Skeletal muscle tissue (tissue), 4 donors: ENCODE data around the gene FEM1C. TPM values are rescaled to one million over a fixed set of nuclear protein-coding genes. Genes with fewer than 3 reads are reported as not detected.
A peak's percentile ranks its signal among the peaks of the same experiment; 100 is the strongest.
"Not testable (repeated sequence)": the region's sequence is repeated elsewhere in the genome, so short reads cannot be mapped to it uniquely, and the experiment has no call there.

Experiments
- H3K27ac ChIP-seq: one replicate; pipeline ENCODE4 v1.7.0; 2013; ENCODE audit warnings: mild to moderate bottlenecking, low read depth, low read length, inconsistent platforms
- H3K27me3 ChIP-seq, 3 donors: one replicate each; pipeline ENCODE4 v1.7.0; 2013; ENCODE audit warnings: low read length in 3 of 3; ENCODE audit not compliant: control insufficient read depth in 3 of 3, insufficient read depth in 3 of 3
- H3K36me3 ChIP-seq, 3 donors: one replicate each; pipeline ENCODE4 v1.7.0; 2013; ENCODE audit warnings: low read length in 3 of 3; ENCODE audit not compliant: control insufficient read depth in 3 of 3, insufficient read depth in 3 of 3
- H3K4me1 ChIP-seq, 3 donors: one replicate each; pipeline ENCODE4 v1.7.0; 2013; ENCODE audit warnings: low read length in 3 of 3, mild to moderate bottlenecking in 3 of 3; ENCODE audit not compliant: control insufficient read depth in 3 of 3, insufficient read depth in 3 of 3
- H3K4me3 ChIP-seq, 3 donors: one replicate each; pipeline ENCODE4 v1.7.0; 2013; ENCODE audit warnings: low read length in 3 of 3
- H3K9ac ChIP-seq, 3 donors: one replicate each; pipeline ENCODE4 v1.7.0; 2013; ENCODE audit warnings: low read length in 3 of 3, mild to moderate bottlenecking in 3 of 3, moderate library complexity in 2 of 3, low read depth in 1 of 3
- H3K9me3 ChIP-seq, 3 donors: one replicate each; pipeline ENCODE4 v1.7.0; 2013; ENCODE audit warnings: low read length in 3 of 3; ENCODE audit not compliant: control insufficient read depth in 3 of 3
- total RNA-seq: library from RNA; depleted of rRNA; stranded (reverse); fragments of >200 nt; gene quantifications from one replicate; pipeline ENCODE4 v1.2.3, GENCODE V29; 2014
- donor health status: Osteomylitis.

FEM1C gene
- total RNA-seq, 1 donor from 2014 or later: 39.1 TPM

GRCh38 chr5:115486728-115487127 lies 57.8 kb downstream of the FEM1C start:
- no peak overlapping the region for H3K9ac ChIP-seq
- H3K9me3 ChIP-seq: no peaks in the 10 kb centered on the region
- no peak overlapping the region for H3K4me3 ChIP-seq
- H3K27ac ChIP-seq: no peak overlapping the region
- H3K27me3 ChIP-seq: no peaks in the 10 kb centered on the region
- H3K4me1 ChIP-seq: no peaks in the 10 kb centered on the region
- H3K36me3 ChIP-seq: no peaks in the 10 kb centered on the region

DNA sequence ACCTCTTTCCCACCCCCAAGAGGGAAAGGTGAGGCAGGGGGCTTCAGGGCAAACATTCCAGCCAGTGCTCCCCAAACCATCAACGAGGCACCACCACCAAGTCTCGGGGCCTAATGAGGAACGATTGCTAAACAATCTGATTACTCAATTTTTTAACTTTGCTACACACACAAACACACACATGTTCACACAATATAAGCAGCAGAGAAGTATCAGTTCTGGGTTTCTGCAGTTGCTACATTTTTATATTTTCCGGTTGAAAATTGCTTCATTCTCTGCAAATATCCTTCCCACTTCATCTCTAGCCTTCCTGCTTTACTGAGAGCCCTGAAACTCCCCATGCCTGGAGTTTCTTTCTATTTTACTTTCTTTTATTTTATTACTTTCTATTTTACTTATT lies 60.2 kb downstream of the FEM1C start:
- H3K27ac ChIP-seq: no peak overlapping the region
- H3K9me3 ChIP-seq: no peaks in the 10 kb centered on the region
- no peak overlapping the region for H3K4me3 ChIP-seq
- H3K27me3 ChIP-seq: no peaks in the 10 kb centered on the region
- no peaks in the 10 kb centered on the region for H3K4me1 ChIP-seq
- no peaks in the 10 kb centered on the region for H3K36me3 ChIP-seq
- no peak overlapping the region for H3K9ac ChIP-seq

GRCh38 chr5:115480900-115481299 lies 63.7 kb downstream of the FEM1C start:
- Histone ChIP-seq H3K4me1 (peaks cover 0 to 6% (median 3%) of the 10 kb centered on the region in 3 donors), H3K9ac (no peak overlapping the region), H3K4me3 (no peak overlapping the region), H3K27ac (no peak overlapping the region), H3K27me3 (no peaks in the 10 kb centered on the region), H3K9me3 (no peaks in the 10 kb centered on the region), H3K36me3 (no peaks in the 10 kb centered on the region)

- Histone ChIP-seq H3K4me1 (peaks cover 0 to 8% (median 6%) of the 10 kb centered on the region in 3 donors), H3K9ac (no peak overlapping the region), H3K27ac (no peak overlapping the region), H3K36me3 (no peaks in the 10 kb centered on the region), H3K9me3 (no peaks in the 10 kb centered on the region), H3K4me3 (no peak overlapping the region), H3K27me3 (no peaks in the 10 kb centered on the region)
Measured at GRCh38 chr5:115480271-115480670, 64.3 kb downstream of the FEM1C start.

GRCh38 chr5:115479166-115479873 lies 65.3 kb downstream of the FEM1C start:
- H3K4me1 ChIP-seq, H3K27ac ChIP-seq, H3K27me3 ChIP-seq, H3K36me3 ChIP-seq, H3K4me3 ChIP-seq, H3K9me3 ChIP-seq, H3K9ac ChIP-seq: not testable (repeated sequence)

GRCh38 chr5:115478281-115478680 lies 66.3 kb downstream of the FEM1C start:
- no peaks in the 10 kb centered on the region for H3K27me3 ChIP-seq
- peaks cover 0 to 8% (median 6%) of the 10 kb centered on the region in 3 donors for H3K4me1 ChIP-seq
- no peaks in the 10 kb centered on the region for H3K9me3 ChIP-seq
- no peak overlapping the region for H3K9ac ChIP-seq
- H3K36me3 ChIP-seq: no peaks in the 10 kb centered on the region
- no peak overlapping the region for H3K4me3 ChIP-seq
- peak overlapping the region; percentile 36 for H3K27ac ChIP-seq

DNA sequence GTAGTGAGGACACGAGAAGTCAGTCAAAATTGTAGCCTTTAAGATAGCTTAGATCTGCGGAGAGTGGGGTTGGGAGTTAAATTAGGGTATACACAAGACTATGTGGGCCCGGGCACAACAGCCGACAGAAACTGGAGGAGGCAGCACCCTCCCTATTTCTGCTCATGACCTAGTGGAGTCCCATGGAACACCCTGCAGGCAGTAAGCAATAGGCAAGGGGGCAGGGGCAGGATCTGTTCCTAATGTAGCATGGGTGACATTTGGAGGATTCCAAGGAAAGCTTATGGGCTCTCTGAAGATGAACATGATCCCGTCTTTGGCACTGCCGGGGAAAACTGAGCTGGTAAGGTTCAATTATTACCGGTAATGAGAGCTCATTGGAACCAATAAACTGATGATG lies 67.0 kb downstream of the FEM1C start:
- Histone ChIP-seq H3K9me3 (no peaks in the 10 kb centered on the region), H3K27me3 (no peaks in the 10 kb centered on the region), H3K4me1 (peaks cover 4 to 15% (median 9%) of the 10 kb centered on the region in 3 donors), H3K4me3 (no peak overlapping the region), H3K9ac (no peak overlapping the region), H3K36me3 (no peaks in the 10 kb centered on the region), H3K27ac (peak overlapping the region; percentile 36)

DNA sequence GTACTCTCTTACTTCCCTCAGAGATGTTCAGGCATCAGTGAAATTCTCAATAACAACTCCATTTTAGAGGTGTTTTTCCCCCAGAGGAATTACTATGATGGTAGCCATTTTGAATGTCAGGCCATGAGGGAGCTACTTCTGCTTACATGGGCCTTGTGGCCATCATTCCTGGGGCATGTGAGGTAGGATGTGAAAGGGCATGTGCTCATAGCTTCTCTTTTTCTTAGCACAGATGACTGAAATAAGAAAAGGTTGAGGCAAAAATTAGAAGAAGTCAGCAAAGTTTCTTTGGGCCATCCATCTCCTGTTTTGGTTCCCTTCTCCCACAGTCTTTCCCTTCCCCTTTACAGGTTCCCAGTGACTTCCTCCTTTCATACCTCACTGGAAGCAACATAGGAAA lies 68.8 kb downstream of the FEM1C start:
- no peaks in the 10 kb centered on the region for H3K27me3 ChIP-seq
- H3K9ac ChIP-seq: no peak overlapping the region
- H3K4me3 ChIP-seq: no peak overlapping the region
- no peaks in the 10 kb centered on the region for H3K9me3 ChIP-seq
- H3K36me3 ChIP-seq: no peaks in the 10 kb centered on the region
- no peak overlapping the region for H3K27ac ChIP-seq
- H3K4me1 ChIP-seq: peaks cover 21 to 33% (median 21%) of the 10 kb centered on the region in 3 donors

DNA sequence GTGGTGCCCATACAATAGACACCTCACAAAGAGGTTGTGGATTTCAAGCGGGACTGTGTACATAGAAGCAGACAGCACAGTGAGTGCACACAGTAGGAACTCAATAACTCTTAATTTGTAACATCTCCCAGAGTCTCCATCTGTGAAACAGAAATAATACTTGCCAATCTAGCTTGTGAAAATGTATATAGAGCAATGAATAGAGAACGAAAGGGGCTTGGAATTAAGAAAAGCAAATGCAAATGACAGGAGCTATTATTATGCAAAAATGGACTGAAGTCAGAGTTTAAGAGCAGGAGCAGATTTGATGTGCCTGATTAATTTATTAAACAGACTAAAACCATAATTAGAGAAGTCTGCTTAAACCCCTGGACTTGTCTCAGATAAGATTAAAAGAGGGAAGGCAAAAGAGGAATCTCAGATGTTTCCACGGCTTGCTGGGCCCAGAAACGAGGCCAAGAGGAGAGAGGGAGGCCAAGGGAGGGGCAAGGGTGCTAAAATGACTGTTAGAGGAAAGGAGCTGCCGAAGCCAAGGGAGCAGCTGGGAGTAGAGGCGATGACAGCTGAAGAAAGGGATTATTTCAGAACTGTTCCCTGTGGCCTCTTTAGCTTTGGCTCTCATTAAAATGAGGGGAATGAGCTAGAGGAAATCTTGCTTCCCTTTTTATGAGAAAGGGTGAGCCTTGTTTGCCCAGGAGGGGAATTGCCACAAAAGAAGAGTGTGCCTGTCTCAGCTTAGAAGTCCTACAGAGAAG lies 72.1 kb downstream of the FEM1C start:
- no peak overlapping the region for H3K4me3 ChIP-seq
- no peaks in the 10 kb centered on the region for H3K9me3 ChIP-seq
- H3K9ac ChIP-seq: peak overlapping the region in 2 of 3 donors; percentile 4 to 14
- no peaks in the 10 kb centered on the region for H3K36me3 ChIP-seq
- peaks cover 19 to 41% (median 21%) of the 10 kb centered on the region in 3 donors for H3K4me1 ChIP-seq
- H3K27ac ChIP-seq: peak overlapping the region; percentile 73
- H3K27me3 ChIP-seq: no peaks in the 10 kb centered on the region

DNA sequence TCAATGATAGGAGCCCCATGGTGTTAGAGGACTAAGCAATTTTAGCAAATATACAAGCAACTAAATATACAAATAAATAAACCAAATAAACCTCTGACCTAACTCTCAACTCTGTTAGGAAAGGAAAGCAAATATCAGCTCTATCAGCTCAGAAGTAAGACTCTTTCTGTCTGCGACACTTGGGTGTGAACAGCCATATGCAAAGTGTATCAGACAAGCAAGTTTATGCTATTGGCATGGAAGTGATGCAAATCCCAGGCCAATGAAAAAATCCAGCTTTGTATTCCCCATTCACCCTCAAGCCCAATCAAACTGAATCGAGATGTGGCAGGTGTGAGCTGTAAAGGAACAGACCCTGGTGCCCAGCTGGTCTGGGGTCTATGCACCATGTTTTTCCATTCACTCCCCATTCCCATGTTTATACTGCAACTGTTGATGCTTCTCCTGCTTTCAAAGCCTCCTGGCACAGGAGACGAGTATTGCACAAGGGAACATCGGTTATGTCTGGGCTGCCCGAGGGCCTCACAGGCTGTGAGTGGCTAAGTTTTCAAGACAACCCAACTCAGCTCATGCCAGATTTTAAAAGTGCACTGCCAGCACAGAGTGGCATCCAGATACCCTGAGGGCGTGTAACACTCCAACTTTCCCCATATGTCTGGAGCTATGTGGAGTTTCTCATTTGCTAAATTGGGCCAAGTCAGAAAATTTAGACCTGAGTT lies 73.1 kb downstream of the FEM1C start:
- Histone ChIP-seq H3K27ac (peak overlapping the region; percentile 73), H3K27me3 (no peaks in the 10 kb centered on the region), H3K4me1 (peaks cover 16 to 38% (median 21%) of the 10 kb centered on the region in 3 donors), H3K9ac (peak overlapping the region in 1 of 3 donors; percentile 27), H3K4me3 (no peak overlapping the region), H3K9me3 (no peaks in the 10 kb centered on the region), H3K36me3 (no peaks in the 10 kb centered on the region)
